GM13977 (cell line): ENCODE results near the gene FGD4.

Experiments used
- DNase-seq: peaks from one replicate; pipeline ENCODE4 v3.0.0; 2012; ENCODE audit warnings: low spot score
- CTCF ChIP-seq: IDR thresholded peaks from 2 replicates; pipeline ENCODE4 v1.5.1; 2012; ENCODE audit warnings: mild to moderate bottlenecking, control low read depth; ENCODE audit not compliant: insufficient read depth; ENCODE audit errors: extremely low read depth, missing control alignments
- in situ Hi-C: fragments of 300-500 bp; cut with MboI; formaldehyde crosslinking; loops from one replicate; pipeline ENCODE4 v1.12.0; 2022; ENCODE audit warnings: low sequenced_read_pairs, low pct_unique_long_range_greater_than_20kb, mixed read lengths, inconsistent platforms; ENCODE audit not compliant: unreplicated experiment

Gene FGD4

GRCh38 chr12:32419520-32419960 is 20.2 kb downstream of the FGD4 start:
- DNase-seq, result no peak
- TF ChIP-seq CTCF, result no peak
- in situ Hi-C loops, result no loop called here

GRCh38 chr12:32420356-32420755 is 21.0 kb downstream of the FGD4 start:
- in situ Hi-C loops, result no loop called here
- TF ChIP-seq CTCF, result no peak
- no peak for DNase-seq

GRCh38 chr12:32423559-32423958 is 24.2 kb downstream of the FGD4 start:
- no peak for DNase-seq
- in situ Hi-C loops, result no loop called here
- no peak for TF ChIP-seq CTCF

GRCh38 chr12:32431025-32431424 is 31.7 kb downstream of the FGD4 start:
- no peak for DNase-seq
- in situ Hi-C loops, result no loop called here
- no peak for TF ChIP-seq CTCF

- in situ Hi-C loops, result no loop called here
- no peak for DNase-seq
- TF ChIP-seq CTCF, result no peak
Observed at GRCh38 chr12:32435921-32436705, 36.8 kb downstream of the FGD4 start.

GRCh38 chr12:32437095-32437515 is 37.7 kb downstream of the FGD4 start:
- in situ Hi-C loops, result no loop called here

More at GRCh38 chr12:32437095-32437515, 37.7 kb downstream of the FGD4 start:
- no peak for TF ChIP-seq CTCF
- no peak for DNase-seq
